Endothelial cell of umbilical vein (primary cell): ENCODE data around the gene CDC26.

Experiments used
- CTCF ChIP-seq, 2 donors: IDR thresholded peaks; 1 replicate in 1 of 2; 2 replicates in 1 of 2; pipeline ENCODE4 v1.5.1; 2011; ENCODE audit warnings: low read length in 2 of 2, mild to moderate bottlenecking in 2 of 2, moderate library complexity in 2 of 2, control low read depth in 1 of 2, inconsistent platforms in 1 of 2, low read depth in 1 of 2; ENCODE audit not compliant: insufficient read depth in 1 of 2; ENCODE audit errors: extremely low read depth in 1 of 2
- POLR2A ChIP-seq: IDR thresholded peaks from 2 replicates; pipeline ENCODE4 v1.6.1; 2012; ENCODE audit warnings: low read depth, mild to moderate bottlenecking, control low read depth, low read length

- TF ChIP-seq CTCF (IDR thresholded peaks at IDR 0.05; ENCODE audit: extremely low read depth in 1 of 2, insufficient read depth in 1 of 2, low read depth in 1 of 2, low read length in 2 of 2): no peak
- TF ChIP-seq POLR2A: no peak
Observed at GRCh38 chr9:113266174-113266573, 9.2 kb downstream of the CDC26 start.
